Lower leg skin (tissue), 4 donors: ENCODE measurements around the gene APP. TPM values are rescaled to one million over a fixed set of nuclear protein-coding genes. Genes with fewer than 3 reads are reported as not detected.

ENCODE experiments used
- DNase-seq, 2 donors: peaks; one replicate each; pipeline ENCODE4 v3.0.0-alpha.2; 2019; ENCODE audit warnings: low spot score in 2 of 2
- H3K4me3 ChIP-seq: fragments of 200-600 bp; sonication (generic); 2 replicates; pipeline ENCODE4 v1.5.1; 2017; ENCODE audit warnings: mild to moderate bottlenecking, low read depth; ENCODE audit not compliant: poor library complexity, severe bottlenecking
- CTCF ChIP-seq, 3 donors: fragments of 450-650 bp; IDR thresholded peaks; one replicate each; pipeline ENCODE4 v1.5.1; 2016; ENCODE audit warnings: antibody characterized with exemption in 3 of 3, mild to moderate bottlenecking in 3 of 3, moderate library complexity in 2 of 3
- POLR2A ChIP-seq, 2 donors: fragments of 450-650 bp; IDR thresholded peaks; one replicate each; pipeline ENCODE4 v1.6.1; 2016 to 2017; ENCODE audit warnings: antibody characterized with exemption in 2 of 2, mild to moderate bottlenecking in 1 of 2, moderate library complexity in 1 of 2
- WGBS, 2 donors: methylation state at CpG; one replicate each; pipeline ENCODE4 v1.1.5; 2018; 5-methylcytosine and 5-hydroxymethylcytosine counted together
- intact Hi-C: fragments of 100-400 bp; cut with DNase I; formaldehyde crosslinking; loops from one replicate; pipeline ENCODE4 v1.15.0; 2023; ENCODE audit warnings: low total_unique reads
- total RNA-seq, 4 donors: library from RNA; depleted of rRNA; stranded (reverse); fragments of >200 nt; gene quantifications; one replicate each; pipeline ENCODE4 v1.1.0, GENCODE V29; 2016

APP gene
- total RNA-seq, 4 donors from 2014 or later: 240 to 403 (median 331) TPM

- no peak overlapping the region for H3K4me3 ChIP-seq
- no peak for TF ChIP-seq POLR2A (IDR thresholded peaks at IDR 0.05)
- TF ChIP-seq CTCF (IDR thresholded peaks at IDR 0.05): no peak
- WGBS, 2 donors: 89 to 98% methylated on average over 1 of the region's 1 CpG
- intact Hi-C loops: no loop called here
- no peak for DNase-seq
These were observed 259.8 kb downstream of the APP start for GRCh38 chr21:25910809-25911208.

- DNase-seq: no peak
- intact Hi-C loops: no loop called here
- H3K4me3 ChIP-seq: no peak overlapping the region
- WGBS, 2 donors: 91 to 93% methylated on average over 5 of the region's 5 CpGs
- TF ChIP-seq CTCF (IDR thresholded peaks at IDR 0.05): no peak
- no peak for TF ChIP-seq POLR2A (IDR thresholded peaks at IDR 0.05)
These were observed 261.2 kb downstream of the APP start for GRCh38 chr21:25909341-25909740.

- TF ChIP-seq POLR2A (IDR thresholded peaks at IDR 0.05) (no peak), CTCF (IDR thresholded peaks at IDR 0.05) (no peak)
- no peak overlapping the region for H3K4me3 ChIP-seq
- 82 to 83% methylated on average over 5 of the region's 5 CpGs for WGBS, 2 donors
- intact Hi-C loops: no loop called here
- DNase-seq: no peak
These were observed 262.1 kb downstream of the APP start for GRCh38 chr21:25908495-25908894.

- intact Hi-C loops: no loop called here
- 36 to 46% methylated on average over 3 of the region's 3 CpGs for WGBS, 2 donors
These were observed 262.8 kb downstream of the APP start for GRCh38 chr21:25907573-25908275.

GRCh38 chr21:25906587-25906986 lies 264.0 kb downstream of the APP start:
- WGBS, 2 donors: 87 to 92% methylated on average over 7 of the region's 7 CpGs
- intact Hi-C loops: no loop called here
- no peak for DNase-seq
- TF ChIP-seq CTCF (IDR thresholded peaks at IDR 0.05) (no peak), POLR2A (IDR thresholded peaks at IDR 0.05) (no peak)
- H3K4me3 ChIP-seq: no peak overlapping the region

More at GRCh38 chr21:25907573-25908275, 262.8 kb downstream of the APP start:
- TF ChIP-seq CTCF (IDR thresholded peaks at IDR 0.05) (no peak), POLR2A (IDR thresholded peaks at IDR 0.05) (no peak)
- H3K4me3 ChIP-seq: no peak overlapping the region
- DNase-seq: no peak

GRCh38 chr21:25905126-25905525 lies 265.4 kb downstream of the APP start:
- no peak for TF ChIP-seq CTCF (IDR thresholded peaks at IDR 0.05)
- WGBS, 2 donors: 82 to 83% methylated on average over 6 of the region's 6 CpGs
- H3K4me3 ChIP-seq: no peak overlapping the region
- DNase-seq: no peak
- intact Hi-C loops: loop anchor here (2.0 kb wide), 1 partner anchor 24 kb away; no protein-coding TSS in a partner anchor
